Activated gamma-delta T cell treated with anti-CD3 and anti-CD28 coated beads, Interleukin-2, amount 50 U/mL, for 16 hours (primary cell): Measurements from ENCODE around the gene CHAD.
"Not testable (repeated sequence)": the region's sequence is repeated elsewhere in the genome, so short reads cannot be mapped to it uniquely, and the experiment has no call there.

ENCODE experiments used
- DNase-seq: peaks from one replicate; pipeline ENCODE4 v3.0.0-alpha.2; 2020; ENCODE audit warnings: low read depth

The CHAD gene

GRCh38 chr17:50457621-50458020 is 11.1 kb downstream of the CHAD start:
- DNase-seq, result no peak

GRCh38 chr17:50453901-50454300 is 14.8 kb downstream of the CHAD start:
- no peak for DNase-seq

GRCh38 chr17:50452630-50453300 is 15.9 kb downstream of the CHAD start:
- no peak for DNase-seq

- DNase-seq, result no peak
These were observed 16.6 kb downstream of the CHAD start for GRCh38 chr17:50451943-50452629.

GRCh38 chr17:50448643-50449042 is 20.0 kb downstream of the CHAD start:
- DNase-seq, result no peak

DNA sequence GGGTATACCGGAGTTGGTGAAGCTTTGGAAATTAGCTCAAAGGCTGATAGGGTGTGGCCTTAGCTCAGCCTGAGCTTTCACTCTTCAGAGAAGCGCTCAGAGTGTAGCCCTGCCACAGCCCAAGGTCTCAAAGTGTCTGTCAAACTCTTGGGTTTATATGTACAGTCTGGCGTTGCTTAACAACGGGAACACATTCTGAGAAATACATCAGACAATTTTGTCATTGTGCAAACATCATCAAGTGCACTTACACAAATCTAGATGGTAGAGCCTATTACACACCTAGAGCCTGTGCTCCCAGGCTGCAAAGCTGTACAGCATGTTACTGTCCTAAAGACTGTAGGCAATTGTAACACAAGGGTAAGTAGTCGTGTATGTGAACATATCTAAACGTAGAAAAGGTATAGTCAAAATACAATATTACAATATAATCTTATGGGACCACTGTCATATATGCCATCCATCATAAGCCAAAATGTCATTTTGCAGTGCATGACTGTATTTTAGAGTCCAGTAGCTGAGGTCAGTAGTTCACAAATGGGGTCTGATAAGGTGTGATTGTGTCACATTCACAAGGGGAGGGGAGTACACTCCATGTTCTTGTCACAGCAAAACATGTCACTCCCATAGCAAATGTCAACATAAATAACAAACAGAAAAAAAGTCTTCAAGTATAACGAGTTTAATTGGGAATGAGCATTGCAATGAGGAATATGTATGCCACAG is 20.6 kb downstream of the CHAD start:
- DNase-seq, result no peak

GRCh38 chr17:50445730-50446325 is 22.9 kb downstream of the CHAD start:
- no peak for DNase-seq

DNA sequence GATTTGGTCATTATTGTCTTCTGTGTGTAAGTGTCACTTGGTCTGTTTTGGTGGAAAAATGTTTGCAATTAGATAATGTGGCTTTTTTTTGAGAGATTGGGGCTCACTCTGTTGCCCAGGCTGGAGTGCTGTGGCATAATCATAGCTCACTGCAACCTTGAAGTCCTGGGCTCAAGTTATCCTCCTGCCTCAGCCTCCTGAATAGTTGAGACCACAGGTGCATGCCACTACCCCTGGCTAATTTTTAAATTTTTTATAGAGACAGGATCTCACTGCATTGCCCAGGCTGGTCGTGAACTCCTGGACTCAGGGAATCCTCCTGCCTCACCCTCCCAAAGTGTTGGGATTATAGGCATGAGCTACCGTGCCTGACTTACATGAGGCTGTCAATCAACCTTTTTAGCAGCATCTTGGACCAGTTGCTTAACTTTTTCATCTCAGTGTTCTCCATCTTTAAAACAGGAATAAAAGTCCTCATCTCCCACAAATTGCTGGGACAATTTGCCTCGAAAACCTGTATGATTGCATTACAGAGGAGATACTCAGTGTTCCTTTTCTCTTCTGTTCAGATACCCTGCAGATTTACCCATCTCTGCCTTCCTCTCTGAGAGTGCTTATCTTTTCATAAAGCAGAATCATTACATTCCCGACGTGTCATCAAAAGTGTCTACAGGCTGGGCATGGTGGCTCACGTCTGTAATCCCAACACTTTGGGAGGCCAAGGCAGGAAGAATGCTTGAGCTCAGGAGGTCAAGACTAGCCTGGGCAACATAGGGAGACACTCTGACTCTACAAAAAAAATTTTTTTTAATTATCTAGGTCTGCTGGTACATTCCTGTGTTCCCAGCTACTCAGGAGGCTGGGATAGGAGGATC is 23.6 kb downstream of the CHAD start:
- DNase-seq, result no peak

GRCh38 chr17:50443505-50443974 is 25.1 kb downstream of the CHAD start:
- no peak for DNase-seq

GRCh38 chr17:50440838-50441829 is 27.5 kb downstream of the CHAD start:
- no peak for DNase-seq

DNA sequence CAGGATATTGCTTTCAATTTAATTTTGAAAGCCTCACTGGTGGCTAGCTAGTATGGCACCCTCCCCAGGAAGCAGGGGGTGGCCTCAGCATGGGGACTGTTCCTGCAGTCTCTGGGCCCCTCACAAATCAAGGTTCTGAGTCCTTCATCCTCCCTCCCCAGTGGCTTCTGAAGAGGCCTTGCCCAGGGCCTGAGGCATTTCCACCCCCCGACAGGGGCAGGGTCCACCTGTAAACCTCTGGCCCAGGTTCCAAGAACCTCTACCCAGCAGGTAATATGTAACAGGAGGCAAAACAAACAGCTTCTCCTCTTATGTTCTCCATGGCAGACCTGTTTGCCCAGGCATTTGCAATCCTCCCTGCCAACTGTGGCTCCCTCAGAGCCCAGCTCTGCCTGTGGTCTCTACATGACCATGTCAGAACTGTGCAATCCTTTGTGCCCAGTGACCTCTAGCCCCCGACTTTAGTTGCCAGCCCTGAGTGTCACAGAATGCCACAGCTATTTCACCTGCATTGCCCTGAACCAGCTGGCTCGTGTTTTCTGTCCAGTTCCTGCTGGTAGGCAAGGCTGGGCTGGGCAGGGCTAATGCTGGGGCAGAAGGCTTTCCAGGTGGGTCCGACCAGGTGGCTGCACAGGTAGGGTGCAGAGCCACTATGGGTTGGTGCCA is 28.4 kb downstream of the CHAD start:
- no peak for DNase-seq

DNA sequence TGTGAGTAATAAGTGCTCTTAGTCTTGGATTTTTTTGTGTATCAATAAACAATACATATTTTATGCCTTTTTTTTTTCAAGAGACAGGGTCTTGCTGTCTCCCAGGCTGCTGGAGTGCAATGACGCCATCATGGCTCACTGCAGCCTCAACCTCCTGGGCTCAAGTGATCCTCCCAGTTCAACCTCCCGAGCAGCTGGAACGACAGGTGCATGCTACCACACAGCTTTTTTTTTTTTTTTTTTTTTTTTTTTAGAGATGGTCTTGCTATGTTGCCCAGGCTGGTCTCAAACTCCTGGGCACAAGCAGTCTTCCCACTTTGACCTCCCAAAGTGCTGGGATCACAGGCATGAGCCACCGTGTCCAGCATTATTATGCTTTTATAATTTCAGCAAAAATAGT is 29.7 kb downstream of the CHAD start:
- no peak for DNase-seq

DNA sequence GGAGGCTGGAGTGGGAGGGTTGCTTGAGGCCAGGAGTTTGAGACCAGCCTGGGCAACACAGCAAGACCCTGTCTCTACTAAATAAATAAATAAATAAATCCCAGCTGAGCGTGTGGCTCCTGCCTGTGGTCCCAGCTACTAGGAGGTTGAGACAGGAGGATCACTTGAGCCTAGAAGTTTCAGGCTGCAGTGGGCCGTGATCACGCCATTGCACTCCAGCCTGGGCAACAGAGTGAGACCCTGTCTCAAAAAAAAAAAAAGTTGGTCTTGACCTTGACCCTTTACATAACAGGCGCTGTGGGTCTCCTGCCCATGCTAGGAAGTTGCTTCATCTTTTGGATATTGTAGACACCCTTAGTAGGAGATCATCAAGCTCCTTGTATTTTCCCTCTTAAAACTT is 31.3 kb downstream of the CHAD start:
- DNase-seq, result no peak

DNA sequence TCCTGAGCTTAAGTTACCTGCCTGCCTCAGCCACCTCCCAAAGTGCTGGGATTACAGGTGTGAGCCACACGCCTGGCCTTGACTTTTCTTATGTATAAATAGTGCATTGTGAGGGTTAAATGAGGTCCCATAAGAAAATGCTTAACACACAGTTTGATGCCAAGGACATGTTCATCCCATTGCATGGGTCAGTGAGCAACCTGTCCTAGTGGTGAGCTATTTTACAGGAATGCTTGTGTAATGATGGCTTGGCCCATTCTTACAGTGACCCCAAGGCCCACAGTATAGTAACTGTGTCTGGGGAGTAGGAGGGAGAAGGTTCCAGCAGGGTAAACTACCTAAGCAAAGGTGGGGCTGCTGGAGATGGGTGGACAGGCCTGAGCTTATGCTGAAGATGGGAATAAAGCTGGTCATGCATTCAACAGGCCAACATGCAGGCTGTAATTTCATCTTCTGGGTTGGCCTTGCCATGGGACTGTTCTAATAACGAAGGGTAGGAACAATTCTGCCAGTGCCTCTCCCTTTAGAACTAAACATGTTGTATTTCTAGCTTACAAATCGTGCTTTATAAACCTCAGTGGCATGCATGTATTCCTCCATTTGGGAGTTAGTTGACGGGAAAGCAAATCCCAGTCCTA is 36.4 kb downstream of the CHAD start:
- DNase-seq, result no peak

- no peak for DNase-seq
These were observed 37.7 kb downstream of the CHAD start for GRCh38 chr17:50430821-50431618.

DNA sequence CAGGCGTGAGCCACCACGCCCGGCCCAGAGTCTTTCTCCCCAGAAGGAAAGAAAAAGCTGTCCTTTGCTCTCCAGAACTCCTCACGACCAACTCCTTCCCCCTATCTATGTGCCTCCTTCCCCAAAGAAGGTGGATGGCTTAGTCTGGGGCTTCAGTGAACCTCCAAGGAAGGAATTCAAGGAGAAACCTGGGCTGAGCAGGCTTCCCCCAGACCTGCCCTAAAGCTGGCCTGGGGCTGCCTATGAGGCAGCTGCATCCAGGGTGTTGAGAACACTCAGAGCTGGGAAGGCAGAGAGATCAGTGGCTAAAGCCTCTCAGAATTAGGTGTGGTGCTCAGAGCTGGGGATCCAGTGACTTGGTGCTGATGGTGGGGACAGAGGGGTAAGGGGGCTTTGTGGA is 38.9 kb downstream of the CHAD start:
- no peak for DNase-seq

- no peak for DNase-seq
These were observed 39.8 kb downstream of the CHAD start for GRCh38 chr17:50428831-50429424.

DNA sequence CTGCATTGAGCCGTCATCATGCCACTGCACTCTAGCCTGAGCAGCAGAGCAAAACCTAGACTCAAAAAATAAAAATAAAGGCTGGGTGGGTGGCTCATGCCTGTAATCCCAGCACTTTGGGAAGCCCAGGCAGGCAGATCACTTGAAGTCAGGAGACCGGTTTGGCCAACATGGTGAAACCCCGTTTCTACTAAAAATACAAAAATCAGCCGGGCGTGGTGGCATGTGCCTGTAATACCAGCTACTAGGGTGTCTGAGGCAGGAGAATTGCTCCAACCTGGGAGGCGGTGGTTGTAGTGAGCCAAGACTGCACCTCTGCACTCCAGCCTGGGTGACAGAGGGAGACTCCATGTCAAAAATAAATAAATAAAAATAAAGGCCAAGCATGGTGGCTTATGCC is 40.6 kb downstream of the CHAD start:
- DNase-seq, result not testable (repeated sequence)
